HG02571 (cell line): ENCODE data around the gene ITFG1.
"Not testable (repeated sequence)": the region's sequence is repeated elsewhere in the genome, so short reads cannot be mapped to it uniquely, and the experiment has no call there.

Experiments
- ATAC-seq: cut with Tn5 transposase; IDR thresholded peaks from one replicate; pipeline ENCODE4 v1.9.1; 2021; ENCODE audit warnings: mild to moderate bottlenecking, moderate library complexity; ENCODE audit not compliant: unreplicated experiment

The ITFG1 gene

GRCh38 chr16:47258874-47259461 is 201.9 kb downstream of the ITFG1 start:
- no peak for ATAC-seq

GRCh38 chr16:47254756-47255155 is 206.1 kb downstream of the ITFG1 start:
- no peak for ATAC-seq

- no peak for ATAC-seq
Measured at GRCh38 chr16:47250983-47251382, 209.9 kb downstream of the ITFG1 start.

- no peak for ATAC-seq
Measured at GRCh38 chr16:47247690-47248089, 213.2 kb downstream of the ITFG1 start.

GRCh38 chr16:47244206-47244605 is 216.7 kb downstream of the ITFG1 start:
- ATAC-seq = no peak

- ATAC-seq = no peak
Measured at GRCh38 chr16:47241061-47241460, 219.8 kb downstream of the ITFG1 start.

GRCh38 chr16:47236716-47237115 is 224.1 kb downstream of the ITFG1 start:
- ATAC-seq = no peak

GRCh38 chr16:47230296-47230695 is 230.6 kb downstream of the ITFG1 start:
- no peak for ATAC-seq

GRCh38 chr16:47229053-47230050 is 231.5 kb downstream of the ITFG1 start:
- no peak for ATAC-seq

GRCh38 chr16:47228241-47228640 is 232.6 kb downstream of the ITFG1 start:
- no peak for ATAC-seq

- no peak for ATAC-seq
Measured at GRCh38 chr16:47213761-47214440, 247.0 kb downstream of the ITFG1 start.

- ATAC-seq = no peak
Measured at GRCh38 chr16:47211218-47211617, 249.6 kb downstream of the ITFG1 start.

GRCh38 chr16:47204736-47205504 is 255.9 kb downstream of the ITFG1 start:
- no peak for ATAC-seq

GRCh38 chr16:47203433-47203832 is 257.4 kb downstream of the ITFG1 start:
- ATAC-seq = not testable (repeated sequence)

- no peak for ATAC-seq
Measured at GRCh38 chr16:47198180-47198575, 262.7 kb downstream of the ITFG1 start.

- ATAC-seq = no peak
Measured at GRCh38 chr16:47197536-47198179, 263.2 kb downstream of the ITFG1 start.

GRCh38 chr16:47196457-47196856 is 264.4 kb downstream of the ITFG1 start:
- ATAC-seq = no peak

GRCh38 chr16:47182318-47182717 is 278.5 kb downstream of the ITFG1 start:
- no peak for ATAC-seq

- not testable (repeated sequence) for ATAC-seq
Measured at GRCh38 chr16:47181066-47181465, 279.8 kb downstream of the ITFG1 start.

- no peak for ATAC-seq
Measured at GRCh38 chr16:47180073-47180472, 280.8 kb downstream of the ITFG1 start.
